GM18502 (cell line): ENCODE data around the gene ACAP3.

Experiments used
- ATAC-seq: cut with Tn5 transposase; IDR thresholded peaks from one replicate; pipeline ENCODE4 v1.9.1; 2021; ENCODE audit warnings: mild to moderate bottlenecking; ENCODE audit not compliant: unreplicated experiment, poor library complexity

Gene ACAP3

DNA sequence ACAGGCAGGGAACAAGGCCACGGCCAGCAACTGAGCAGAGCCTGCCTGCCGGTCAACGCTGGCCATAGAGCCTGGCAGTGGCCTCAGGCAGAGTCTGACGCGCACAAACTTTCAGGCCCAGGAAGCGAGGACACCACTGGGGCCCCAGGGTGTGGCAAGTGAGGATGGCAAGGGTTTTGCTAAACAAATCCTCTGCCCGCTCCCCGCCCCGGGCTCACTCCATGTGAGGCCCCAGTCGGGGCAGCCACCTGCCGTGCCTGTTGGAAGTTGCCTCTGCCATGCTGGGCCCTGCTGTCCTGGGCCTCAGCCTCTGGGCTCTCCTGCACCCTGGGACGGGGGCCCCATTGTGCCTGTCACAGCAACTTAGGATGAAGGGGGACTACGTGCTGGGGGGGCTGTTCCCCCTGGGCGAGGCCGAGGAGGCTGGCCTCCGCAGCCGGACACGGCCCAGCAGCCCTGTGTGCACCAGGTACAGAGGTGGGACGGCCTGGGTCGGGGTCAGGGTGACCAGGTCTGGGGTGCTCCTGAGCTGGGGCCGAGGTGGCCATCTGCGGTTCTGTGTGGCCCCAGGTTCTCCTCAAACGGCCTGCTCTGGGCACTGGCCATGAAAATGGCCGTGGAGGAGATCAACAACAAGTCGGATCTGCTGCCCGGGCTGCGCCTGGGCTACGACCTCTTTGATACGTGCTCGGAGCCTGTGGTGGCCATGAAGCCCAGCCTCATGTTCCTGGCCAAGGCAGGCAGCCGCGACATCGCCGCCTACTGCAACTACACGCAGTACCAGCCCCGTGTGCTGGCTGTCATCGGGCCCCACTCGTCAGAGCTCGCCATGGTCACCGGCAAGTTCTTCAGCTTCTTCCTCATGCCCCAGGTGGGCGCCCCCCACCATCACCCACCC, 23.6 kb upstream of the ACAP3 start, which contains the start of gene TAS1R3:
Gene TAS1R3 (plus strand): TSS at position 213 of the 898 bp plus-strand sequence. CDS start 66 bp downstream, at position 279.
- no peak for ATAC-seq

- no peak for ATAC-seq
Measured at GRCh38 chr1:1330366-1331067, 22.8 kb upstream of the ACAP3 start.

GRCh38 chr1:1329304-1330210, 21.8 kb upstream of the ACAP3 start:
- ATAC-seq = no peak

GRCh38 chr1:1328254-1328653, 20.5 kb upstream of the ACAP3 start:
- no peak for ATAC-seq

DNA sequence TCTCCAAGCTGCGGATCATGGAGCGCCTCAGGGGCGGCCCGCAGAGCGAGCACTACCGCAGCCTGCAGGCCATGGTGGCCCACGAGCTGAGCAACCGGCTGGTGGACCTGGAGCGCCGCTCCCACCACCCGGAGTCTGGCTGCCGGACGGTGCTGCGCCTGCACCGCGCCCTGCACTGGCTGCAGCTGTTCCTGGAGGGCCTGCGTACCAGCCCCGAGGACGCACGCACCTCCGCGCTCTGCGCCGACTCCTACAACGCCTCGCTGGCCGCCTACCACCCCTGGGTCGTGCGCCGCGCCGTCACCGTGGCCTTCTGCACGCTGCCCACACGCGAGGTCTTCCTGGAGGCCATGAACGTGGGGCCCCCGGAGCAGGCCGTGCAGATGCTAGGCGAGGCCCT, 19.6 kb upstream of the ACAP3 start:
- no peak for ATAC-seq

DNA sequence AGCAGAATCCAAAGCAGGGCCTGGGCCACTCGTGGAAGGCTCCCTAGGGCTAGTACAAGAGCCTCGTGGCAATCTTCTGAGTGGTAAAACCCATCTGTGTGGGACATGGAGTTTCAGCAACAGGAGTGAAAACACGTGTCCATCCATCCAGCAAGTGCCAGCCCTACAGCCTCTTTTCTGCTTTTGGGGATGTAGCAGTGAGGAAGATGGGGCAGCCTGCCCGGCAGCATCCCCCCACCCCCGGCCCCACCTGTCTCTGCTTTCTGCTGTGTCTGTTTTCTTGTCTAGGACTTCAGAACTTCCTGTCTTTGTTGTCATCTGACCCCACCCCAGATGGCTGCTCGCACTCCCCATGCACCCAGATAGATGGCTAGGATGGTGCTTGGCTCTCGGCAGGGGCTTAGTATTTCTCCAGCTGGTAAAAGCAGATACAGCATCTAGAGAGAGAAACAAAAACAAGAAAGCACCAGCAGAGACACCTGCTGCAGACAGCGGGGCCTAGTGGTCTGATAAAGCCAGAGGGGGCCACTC, 18.4 kb upstream of the ACAP3 start:
- no peak for ATAC-seq

- no peak for ATAC-seq
Measured at GRCh38 chr1:1325288-1326074, 17.8 kb upstream of the ACAP3 start.

- ATAC-seq = peak; percentile 70
Measured at GRCh38 chr1:1324524-1325287, 17.0 kb upstream of the ACAP3 start, which contains the start of the genes CPTP and INTS11. CPTP (plus strand) TSS chr1:1324802; CDS start chr1:1326911, 2,109 bp downstream. INTS11 (minus strand) TSS chr1:1324660; CDS start chr1:1324608, 52 bp downstream.

GRCh38 chr1:1324084-1324523, 16.4 kb upstream of the ACAP3 start:
- peak; percentile 35 for ATAC-seq

GRCh38 chr1:1322952-1323351, 15.2 kb upstream of the ACAP3 start:
- ATAC-seq = no peak

DNA sequence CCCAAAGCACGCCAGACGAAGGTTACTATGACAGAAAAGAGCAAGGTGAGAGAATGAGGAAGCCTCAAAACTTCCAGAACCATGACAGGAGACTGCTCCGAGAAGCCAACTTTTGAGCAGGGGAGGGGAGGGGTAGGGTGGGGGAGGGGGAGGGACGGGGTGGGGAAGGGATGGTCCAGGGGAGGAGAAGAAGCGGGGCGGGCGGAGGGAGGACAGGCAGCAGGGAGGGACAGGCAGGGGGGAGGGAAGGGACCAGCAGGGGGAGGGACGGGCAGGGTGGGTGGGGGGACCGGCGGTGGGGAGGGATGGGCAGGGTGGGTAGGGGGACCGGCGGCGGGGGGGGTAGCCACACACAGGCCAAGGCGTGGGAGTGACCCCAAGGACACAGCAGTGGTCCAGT, 14.7 kb upstream of the ACAP3 start:
- ATAC-seq = no peak

- no peak for ATAC-seq
Measured at GRCh38 chr1:1321477-1321876, 13.7 kb upstream of the ACAP3 start.

- no peak for ATAC-seq
Measured at GRCh38 chr1:1320666-1321448, 13.1 kb upstream of the ACAP3 start.

DNA sequence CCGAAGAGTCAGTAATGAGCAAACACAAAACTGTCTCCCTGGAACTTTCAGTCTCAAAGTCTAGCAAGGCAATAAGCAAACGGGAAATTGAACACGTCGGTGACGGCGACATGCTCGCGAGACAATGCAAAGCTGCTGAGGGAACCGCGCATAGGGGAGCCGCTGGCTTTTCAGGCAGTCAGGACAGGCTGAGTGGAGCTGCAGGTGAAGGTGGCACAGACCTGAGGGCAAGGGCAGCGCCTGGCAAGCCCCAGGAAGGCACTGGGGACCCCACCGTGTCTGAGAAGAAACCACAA, 11.9 kb upstream of the ACAP3 start:
- no peak for ATAC-seq

DNA sequence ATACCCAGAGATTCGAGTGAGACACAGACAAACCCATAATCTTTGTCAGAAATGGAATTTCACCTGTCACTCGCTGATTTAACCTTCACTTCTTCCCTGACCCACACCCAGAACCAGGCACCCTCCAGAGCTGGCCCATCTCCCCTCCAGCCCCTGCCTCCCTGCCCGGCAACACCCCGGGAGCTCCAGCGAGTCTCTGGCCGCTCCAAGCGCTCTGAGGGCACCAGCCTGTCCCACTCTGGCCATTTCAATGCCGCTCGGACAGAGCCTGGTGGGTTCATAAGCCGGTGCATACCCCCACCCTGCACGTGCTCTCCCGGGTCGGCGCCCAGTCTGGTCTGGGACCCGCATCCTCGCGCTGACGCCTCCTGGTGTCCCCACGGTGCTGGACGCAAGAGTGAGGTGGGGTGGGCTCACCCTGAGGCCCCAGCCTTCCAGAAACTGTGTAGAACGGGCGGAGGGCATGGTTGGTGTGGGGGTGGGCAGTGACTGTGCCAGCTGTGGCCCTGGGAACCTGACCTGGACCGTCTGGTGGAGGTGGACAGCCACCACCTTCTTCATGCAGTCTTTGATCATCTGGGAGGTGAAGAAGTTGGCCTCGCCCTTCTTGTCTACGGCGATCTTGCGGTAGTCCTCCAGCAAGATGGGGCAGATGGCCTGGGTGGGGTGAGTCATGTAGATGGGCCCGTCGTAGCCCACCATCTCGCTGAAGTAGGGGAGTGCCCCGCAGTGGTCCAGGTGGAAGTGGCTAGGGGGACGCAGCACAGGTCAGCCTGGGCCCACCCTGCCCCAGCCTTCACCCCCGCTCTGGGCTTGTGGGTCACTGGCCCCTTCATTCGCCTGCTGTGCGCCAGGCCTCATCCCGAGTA, 11.3 kb upstream of the ACAP3 start:
- no peak for ATAC-seq

- ATAC-seq = no peak
Measured at GRCh38 chr1:1318131-1318652, 10.5 kb upstream of the ACAP3 start.

- ATAC-seq = no peak
Measured at GRCh38 chr1:1317420-1317819, 9.7 kb upstream of the ACAP3 start.
